HepG2 (cell line): ENCODE data around the gene SMCHD1. TPM values are rescaled to one million over a fixed set of nuclear protein-coding genes. Genes with fewer than 3 reads are reported as not detected.
A peak's percentile ranks its signal among the peaks of the same experiment; 100 is the strongest.

Experiments
- BRF2 ChIP-seq: sonication (generic); formaldehyde crosslinking; IDR thresholded peaks from 2 replicates; pipeline ENCODE4 v1.8.1; 2022; ENCODE audit warnings: mild to moderate bottlenecking, missing genetic modification reagents
- DDIT3 ChIP-seq: sonication (generic); formaldehyde crosslinking; IDR thresholded peaks from 2 replicates; pipeline ENCODE4 v1.4.0; 2020; ENCODE audit warnings: mild to moderate bottlenecking, missing genetic modification reagents
- IKZF5 ChIP-seq: IDR thresholded peaks from 2 replicates; pipeline ENCODE4 v1.6.1; 2018; ENCODE audit warnings: missing genetic modification reagents, mild to moderate bottlenecking, missing compliant biosample characterization
- LBX2 ChIP-seq: sonication (generic); formaldehyde crosslinking; IDR thresholded peaks from 2 replicates; pipeline ENCODE4 v1.5.0; 2020; ENCODE audit warnings: missing genetic modification reagents, mild to moderate bottlenecking, borderline replicate concordance
- MTF1 ChIP-seq: sonication (generic); formaldehyde crosslinking; IDR thresholded peaks from 2 replicates; pipeline ENCODE4 v1.5.0; 2020; ENCODE audit warnings: missing genetic modification reagents
- NRL ChIP-seq: sonication (generic); formaldehyde crosslinking; IDR thresholded peaks from 2 replicates; pipeline ENCODE4 v1.5.0; 2020; ENCODE audit warnings: missing genetic modification reagents, mild to moderate bottlenecking, moderate library complexity, borderline replicate concordance
- SP140L ChIP-seq: sonication (generic); formaldehyde crosslinking; IDR thresholded peaks from 2 replicates; pipeline ENCODE4 v1.4.0; 2020; ENCODE audit warnings: missing genetic modification reagents, borderline replicate concordance
- ZFP36 ChIP-seq: fragments of 150-350 bp; IDR thresholded peaks from 2 replicates; pipeline ENCODE4 v1.6.1; 2018; ENCODE audit warnings: borderline replicate concordance, low read length, low read depth; ENCODE audit not compliant: partially characterized antibody
- ZKSCAN1 ChIP-seq: fragments of 150-350 bp; IDR thresholded peaks from 2 replicates; pipeline ENCODE4 v1.6.1; 2014; ENCODE audit warnings: low read length
- ZNF235 ChIP-seq: sonication (generic); formaldehyde crosslinking; IDR thresholded peaks from 2 replicates; pipeline ENCODE4 v1.8.1; 2023; ENCODE audit warnings: mild to moderate bottlenecking, missing genetic modification reagents, borderline replicate concordance
- ZNF253 ChIP-seq: sonication (generic); formaldehyde crosslinking; IDR thresholded peaks from 2 replicates; pipeline ENCODE4 v1.8.0; 2022; ENCODE audit warnings: mild to moderate bottlenecking, missing genetic modification reagents, borderline replicate concordance
- ZNF496 ChIP-seq: sonication (generic); formaldehyde crosslinking; IDR thresholded peaks from 2 replicates; pipeline ENCODE4 v1.8.1; 2023; ENCODE audit warnings: mild to moderate bottlenecking, moderate library complexity, missing genetic modification reagents; ENCODE audit not compliant: insufficient replicate concordance
- ZNF557 ChIP-seq: sonication (generic); formaldehyde crosslinking; IDR thresholded peaks from 2 replicates; pipeline ENCODE4 v1.4.0; 2020; ENCODE audit warnings: missing genetic modification reagents
- ZNF670 ChIP-seq: sonication (generic); formaldehyde crosslinking; IDR thresholded peaks from 2 replicates; pipeline ENCODE4 v1.8.0; 2022; ENCODE audit warnings: mild to moderate bottlenecking, missing genetic modification reagents, borderline replicate concordance
- ZNF761 ChIP-seq: sonication (generic); formaldehyde crosslinking; conservative IDR thresholded peaks from 2 replicates; pipeline ENCODE4 v1.4.0; 2020; ENCODE audit warnings: mild to moderate bottlenecking, missing genetic modification reagents
- ZNF777 ChIP-seq: sonication (generic); formaldehyde crosslinking; IDR thresholded peaks from 2 replicates; pipeline ENCODE4 v1.4.0; 2020; ENCODE audit warnings: missing genetic modification reagents
- ZNF790 ChIP-seq: sonication (generic); formaldehyde crosslinking; IDR thresholded peaks from 2 replicates; pipeline ENCODE4 v1.8.0; 2022; ENCODE audit warnings: missing genetic modification reagents, mild to moderate bottlenecking, borderline replicate concordance
- polyA plus RNA-seq, 8 experiments: library from polyadenylated mRNA; depleted of rRNA in 3 of 8; stranded (reverse) in 7 of 8; unstranded in 1 of 8; fragments of >200 nt; fragmentation: Illumina TruSeq in 4 of 8; extraction: Trizol in 4 of 8; gene quantifications; 2 replicates each; pipeline versions ENCODE4 v1.2.1 to v1.2.3, GENCODE V29; 2011 to 2016; ENCODE audit warnings: low read depth in 4 of 8, missing spikeins in 1 of 8, mixed read lengths in 1 of 8; ENCODE audit not compliant: insufficient read depth in 1 of 8
- total RNA-seq, 5 experiments: library from RNA; depleted of rRNA; stranded (reverse); fragments of >200 nt; fragmentation: Illumina TruSeq; extraction: Trizol; gene quantifications; 2 replicates each; pipeline ENCODE4 v1.2.3, GENCODE V29; 2016; ENCODE audit warnings: low read depth in 1 of 5
- TF ChIP-seq, protein P1 (sequence below): sonication (generic); formaldehyde crosslinking; IDR thresholded peaks from 2 replicates; pipeline ENCODE4 v1.4.0; 2020; ENCODE audit warnings: missing genetic modification reagents
- TF ChIP-seq, protein P2 (sequence below): fragments of 450-650 bp; IDR thresholded peaks from 2 replicates; pipeline ENCODE4 v1.6.1; 2016
- TF ChIP-seq, protein P3 (sequence below): sonication (generic); formaldehyde crosslinking; IDR thresholded peaks from 2 replicates; pipeline ENCODE4 v1.4.0; 2020; ENCODE audit warnings: missing genetic modification reagents, borderline replicate concordance
- TF ChIP-seq, protein P4 (sequence below): sonication (generic); formaldehyde crosslinking; IDR thresholded peaks from 2 replicates; pipeline ENCODE4 v1.5.0; 2020; ENCODE audit warnings: missing genetic modification reagents

Gene SMCHD1
- total and polyA plus RNA-seq, 2 of the 13 experiments (the other 11 are each of a cell fraction or from before 2014, with no cell fraction given), result 21.4 to 93.6 TPM

DNA sequence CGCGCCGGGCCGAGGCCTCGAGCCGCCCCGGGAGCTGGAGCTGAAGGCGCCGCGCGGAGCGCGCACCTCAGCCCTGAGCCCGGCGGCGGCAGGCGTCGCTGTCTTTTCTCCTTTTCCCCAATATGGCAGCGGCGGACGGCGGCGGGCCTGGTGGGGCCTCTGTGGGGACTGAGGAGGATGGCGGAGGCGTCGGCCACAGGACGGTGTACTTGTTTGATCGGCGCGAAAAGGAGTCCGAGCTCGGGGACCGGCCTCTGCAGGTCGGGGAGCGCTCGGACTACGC is 369 bp downstream of the SMCHD1 start (continued):
- TF ChIP-seq ZNF790 (CRISPR knock-in tag), result no peak
- TF ChIP-seq, protein P1, sequence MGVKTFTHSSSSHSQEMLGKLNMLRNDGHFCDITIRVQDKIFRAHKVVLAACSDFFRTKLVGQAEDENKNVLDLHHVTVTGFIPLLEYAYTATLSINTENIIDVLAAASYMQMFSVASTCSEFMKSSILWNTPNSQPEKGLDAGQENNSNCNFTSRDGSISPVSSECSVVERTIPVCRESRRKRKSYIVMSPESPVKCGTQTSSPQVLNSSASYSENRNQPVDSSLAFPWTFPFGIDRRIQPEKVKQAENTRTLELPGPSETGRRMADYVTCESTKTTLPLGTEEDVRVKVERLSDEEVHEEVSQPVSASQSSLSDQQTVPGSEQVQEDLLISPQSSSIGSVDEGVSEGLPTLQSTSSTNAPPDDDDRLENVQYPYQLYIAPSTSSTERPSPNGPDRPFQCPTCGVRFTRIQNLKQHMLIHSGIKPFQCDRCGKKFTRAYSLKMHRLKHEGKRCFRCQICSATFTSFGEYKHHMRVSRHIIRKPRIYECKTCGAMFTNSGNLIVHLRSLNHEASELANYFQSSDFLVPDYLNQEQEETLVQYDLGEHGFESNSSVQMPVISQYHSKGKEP (CRISPR knock-in tag), result no peak
- no peak for TF ChIP-seq LBX2 (CRISPR knock-in tag)
- no peak for TF ChIP-seq ZFP36
- no peak for TF ChIP-seq DDIT3
- TF ChIP-seq IKZF5 (CRISPR knock-in tag), result no peak
- TF ChIP-seq BRF2, result 0 out of 2 replicates have a peak, but pooled peaks have one; percentile 38
- no peak for TF ChIP-seq ZNF235 (CRISPR knock-in tag)
- no peak for TF ChIP-seq ZKSCAN1
- TF ChIP-seq, protein P2, sequence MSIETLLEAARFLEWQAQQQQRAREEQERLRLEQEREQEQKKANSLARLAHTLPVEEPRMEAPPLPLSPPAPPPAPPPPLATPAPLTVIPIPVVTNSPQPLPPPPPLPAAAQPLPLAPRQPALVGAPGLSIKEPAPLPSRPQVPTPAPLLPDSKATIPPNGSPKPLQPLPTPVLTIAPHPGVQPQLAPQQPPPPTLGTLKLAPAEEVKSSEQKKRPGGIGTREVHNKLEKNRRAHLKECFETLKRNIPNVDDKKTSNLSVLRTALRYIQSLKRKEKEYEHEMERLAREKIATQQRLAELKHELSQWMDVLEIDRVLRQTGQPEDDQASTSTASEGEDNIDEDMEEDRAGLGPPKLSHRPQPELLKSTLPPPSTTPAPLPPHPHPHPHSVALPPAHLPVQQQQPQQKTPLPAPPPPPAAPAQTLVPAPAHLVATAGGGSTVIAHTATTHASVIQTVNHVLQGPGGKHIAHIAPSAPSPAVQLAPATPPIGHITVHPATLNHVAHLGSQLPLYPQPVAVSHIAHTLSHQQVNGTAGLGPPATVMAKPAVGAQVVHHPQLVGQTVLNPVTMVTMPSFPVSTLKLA, result no peak
- 0 out of 2 replicates have a peak, but pooled peaks have one; percentile 22 for TF ChIP-seq ZNF761
- no peak for TF ChIP-seq ZNF777 (CRISPR knock-in tag)
- TF ChIP-seq MTF1, result no peak
- no peak; the same call in 1 of the 2 replicates for TF ChIP-seq NRL
- TF ChIP-seq SP140L, result no peak
- TF ChIP-seq, protein P3, sequence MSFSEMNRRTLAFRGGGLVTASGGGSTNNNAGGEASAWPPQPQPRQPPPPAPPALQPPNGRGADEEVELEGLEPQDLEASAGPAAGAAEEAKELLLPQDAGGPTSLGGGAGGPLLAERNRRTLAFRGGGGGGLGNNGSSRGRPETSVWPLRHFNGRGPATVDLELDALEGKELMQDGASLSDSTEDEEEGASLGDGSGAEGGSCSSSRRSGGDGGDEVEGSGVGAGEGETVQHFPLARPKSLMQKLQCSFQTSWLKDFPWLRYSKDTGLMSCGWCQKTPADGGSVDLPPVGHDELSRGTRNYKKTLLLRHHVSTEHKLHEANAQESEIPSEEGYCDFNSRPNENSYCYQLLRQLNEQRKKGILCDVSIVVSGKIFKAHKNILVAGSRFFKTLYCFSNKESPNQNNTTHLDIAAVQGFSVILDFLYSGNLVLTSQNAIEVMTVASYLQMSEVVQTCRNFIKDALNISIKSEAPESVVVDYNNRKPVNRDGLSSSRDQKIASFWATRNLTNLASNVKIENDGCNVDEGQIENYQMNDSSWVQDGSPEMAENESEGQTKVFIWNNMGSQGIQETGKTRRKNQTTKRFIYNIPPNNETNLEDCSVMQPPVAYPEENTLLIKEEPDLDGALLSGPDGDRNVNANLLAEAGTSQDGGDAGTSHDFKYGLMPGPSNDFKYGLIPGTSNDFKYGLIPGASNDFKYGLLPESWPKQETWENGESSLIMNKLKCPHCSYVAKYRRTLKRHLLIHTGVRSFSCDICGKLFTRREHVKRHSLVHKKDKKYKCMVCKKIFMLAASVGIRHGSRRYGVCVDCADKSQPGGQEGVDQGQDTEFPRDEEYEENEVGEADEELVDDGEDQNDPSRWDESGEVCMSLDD (CRISPR knock-in tag), result 0 out of 2 replicates have a peak, but pooled peaks have one; percentile 2
- TF ChIP-seq ZNF670 (CRISPR knock-in tag), result no peak
- TF ChIP-seq ZNF557 (CRISPR knock-in tag), result no peak
- TF ChIP-seq, protein P4, sequence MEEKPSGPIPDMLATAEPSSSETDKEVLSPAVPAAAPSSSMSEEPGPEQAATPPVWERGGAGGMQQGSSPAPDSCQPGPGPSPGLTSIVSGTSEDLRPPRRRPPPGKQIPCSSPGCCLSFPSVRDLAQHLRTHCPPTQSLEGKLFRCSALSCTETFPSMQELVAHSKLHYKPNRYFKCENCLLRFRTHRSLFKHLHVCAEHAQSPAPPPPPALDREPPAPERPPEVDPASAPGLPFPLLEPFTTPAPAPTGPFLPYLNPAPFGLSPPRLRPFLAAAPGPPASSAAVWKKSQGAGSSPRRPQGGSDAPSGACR (CRISPR knock-in tag), result no peak
- no peak for TF ChIP-seq ZNF496
- TF ChIP-seq ZNF253 (CRISPR knock-in tag), result no peak
